ENCODE data around the gene MVK.

- no peak for TF ChIP-seq CTCF (conservative IDR thresholded peaks at IDR 0.05 in 1 of 2, IDR thresholded peaks at IDR 0.05 in 1 of 2; ENCODE audit: extremely low read depth in 1 of 2, insufficient read depth in 1 of 2, low read depth in 1 of 2, low read length in 2 of 2)
- no peak for TF ChIP-seq EZH2 (IDR thresholded peaks at IDR 0.05; ENCODE audit: borderline replicate concordance, low read length)
These were observed 14.4 kb upstream of the MVK start for GRCh38 chr12:109559200-109559505.
